Measurements from ENCODE around the gene PARP4. TPM values are rescaled to one million over a fixed set of nuclear protein-coding genes. Genes with fewer than 3 reads are reported as not detected.
"Not testable (repeated sequence)": the region's sequence is repeated elsewhere in the genome, so short reads cannot be mapped to it uniquely, and the experiment has no call there.

Gene PARP4
- 65.8 and 70.4 TPM in 2 replicates for polyA plus RNA-seq (2011; rRNA removed)
- 13.5 and 17.6 TPM in 2 replicates for polyA plus RNA-seq (2012; cell fraction: cytosol; rRNA removed)
- polyA plus RNA-seq (2012; cell fraction: nucleus; rRNA removed) = 22.0 and 25.8 TPM in 2 replicates
- 25.8 to 26.9 TPM (median 26.8 TPM) in 3 replicates for polyA plus RNA-seq (2017; fragmentation: RNase III; extraction: RNeasy Plus Mini Kit Qiagen cat#74134 plus additional on column Dnase treatment)
- 72.5 and 83.8 TPM in 2 replicates for polyA minus RNA-seq (2011; rRNA and poly(A)+ RNA removed)

DNA sequence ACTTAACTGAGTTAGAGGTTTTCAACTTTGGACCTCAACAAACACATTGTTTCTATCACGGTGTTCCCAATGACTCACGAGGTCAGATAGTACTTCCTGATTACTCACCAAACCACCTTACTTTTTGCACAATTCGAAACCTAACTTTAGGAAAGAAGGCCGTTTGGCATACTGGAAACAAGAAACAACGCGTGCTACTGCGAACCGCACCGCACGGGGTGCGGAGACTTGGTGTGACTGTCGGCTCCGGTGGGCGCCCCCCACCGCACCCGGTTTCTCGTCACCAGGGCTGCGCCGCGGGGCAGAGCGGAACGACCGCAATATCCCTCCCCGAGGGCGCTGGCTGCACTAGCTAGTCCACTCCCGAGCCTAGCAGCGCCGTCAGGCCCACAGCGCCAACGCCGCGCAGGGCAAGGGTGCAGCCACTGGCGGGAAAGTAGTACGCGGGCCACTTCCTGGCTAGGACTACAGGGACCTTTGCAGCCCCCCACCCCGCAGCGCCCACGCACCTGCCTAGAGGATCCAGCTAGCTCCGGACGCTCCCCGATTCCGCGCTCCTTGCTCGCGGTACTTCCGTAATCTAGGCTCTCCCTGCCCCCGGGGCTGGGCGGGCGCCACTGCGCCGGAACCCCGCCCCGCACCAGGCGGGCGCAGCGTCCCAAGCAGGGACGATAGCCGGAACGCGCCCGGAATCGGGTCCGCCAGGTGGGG is at the start of gene PARP4:
PARP4 (minus strand) TSS at position 582 of the 711 bp plus-strand sequence. CDS start 9,002 bp downstream, outside the sequence.
- FAIRE-seq = no peak
- WGBS (ENCODE audit: missing lambda C conversion rate) = 0% methylated on average over 6 of the region's 63 CpGs
- H3K4me3 ChIP-seq = peak within 1 kb of the TSS; percentile 66
- ChIA-PET POLR2A (interaction anchor here (0.5 to 1.5 kb wide), 4 partner anchors 9 to 260 kb away, joined by 3 to 12 read pairs (median 6); no protein-coding TSS in a partner anchor), CTCF (interaction anchor here (0.6 to 1.6 kb wide), 3 partner anchors 9 to 259 kb away, joined by 3 to 4 read pairs (median 3); no protein-coding TSS in a partner anchor)
- no peaks in the 10 kb centered on the region for H3K9me3 ChIP-seq
- H3K27ac ChIP-seq = peak within 1 kb of the TSS; percentile 95 to 96
- ATAC-seq = peak; percentile 94
- DNase-seq (ENCODE audit: low read depth in 1 of 2, low spot score in 1 of 2) = peak; percentile 53 to 81
- peak within 1 kb of the TSS; percentile 91 for H3K4me2 ChIP-seq
- peaks cover 13% of the 10 kb centered on the region; the same call in 2 of the 3 replicates for H3K4me1 ChIP-seq
- 0 out of 4 replicates have a peak, but pooled peaks of 1 of the 2 experiments have one; percentile 6 for TF ChIP-seq CEBPB (IDR thresholded peaks at IDR 0.05)
- peak; percentile 78 for TF ChIP-seq PHF8 (IDR thresholded peaks at IDR 0.05; ENCODE audit: borderline replicate concordance, low read depth)
- TF ChIP-seq, protein P1, sequence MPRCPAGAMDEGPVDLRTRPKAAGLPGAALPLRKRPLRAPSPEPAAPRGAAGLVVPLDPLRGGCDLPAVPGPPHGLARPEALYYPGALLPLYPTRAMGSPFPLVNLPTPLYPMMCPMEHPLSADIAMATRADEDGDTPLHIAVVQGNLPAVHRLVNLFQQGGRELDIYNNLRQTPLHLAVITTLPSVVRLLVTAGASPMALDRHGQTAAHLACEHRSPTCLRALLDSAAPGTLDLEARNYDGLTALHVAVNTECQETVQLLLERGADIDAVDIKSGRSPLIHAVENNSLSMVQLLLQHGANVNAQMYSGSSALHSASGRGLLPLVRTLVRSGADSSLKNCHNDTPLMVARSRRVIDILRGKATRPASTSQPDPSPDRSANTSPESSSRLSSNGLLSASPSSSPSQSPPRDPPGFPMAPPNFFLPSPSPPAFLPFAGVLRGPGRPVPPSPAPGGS (IDR thresholded peaks at IDR 0.05) = peak; percentile 73; the same call in 1 of the 3 replicates
- no peak for TF ChIP-seq HOXA7 (CRISPR knock-in tag; IDR thresholded peaks at IDR 0.05)
- TF ChIP-seq ESRRA (IDR thresholded peaks at IDR 0.05; ENCODE audit: borderline replicate concordance, low read length) = no peak
- 0 out of 2 replicates have a peak, but pooled peaks have one; percentile 32 for TF ChIP-seq KDM5A (IDR thresholded peaks at IDR 0.05)
- TF ChIP-seq, protein P2, sequence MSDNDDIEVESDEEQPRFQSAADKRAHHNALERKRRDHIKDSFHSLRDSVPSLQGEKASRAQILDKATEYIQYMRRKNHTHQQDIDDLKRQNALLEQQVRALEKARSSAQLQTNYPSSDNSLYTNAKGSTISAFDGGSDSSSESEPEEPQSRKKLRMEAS (IDR thresholded peaks at IDR 0.05) = peak; percentile 50
- TF ChIP-seq, protein P3, sequence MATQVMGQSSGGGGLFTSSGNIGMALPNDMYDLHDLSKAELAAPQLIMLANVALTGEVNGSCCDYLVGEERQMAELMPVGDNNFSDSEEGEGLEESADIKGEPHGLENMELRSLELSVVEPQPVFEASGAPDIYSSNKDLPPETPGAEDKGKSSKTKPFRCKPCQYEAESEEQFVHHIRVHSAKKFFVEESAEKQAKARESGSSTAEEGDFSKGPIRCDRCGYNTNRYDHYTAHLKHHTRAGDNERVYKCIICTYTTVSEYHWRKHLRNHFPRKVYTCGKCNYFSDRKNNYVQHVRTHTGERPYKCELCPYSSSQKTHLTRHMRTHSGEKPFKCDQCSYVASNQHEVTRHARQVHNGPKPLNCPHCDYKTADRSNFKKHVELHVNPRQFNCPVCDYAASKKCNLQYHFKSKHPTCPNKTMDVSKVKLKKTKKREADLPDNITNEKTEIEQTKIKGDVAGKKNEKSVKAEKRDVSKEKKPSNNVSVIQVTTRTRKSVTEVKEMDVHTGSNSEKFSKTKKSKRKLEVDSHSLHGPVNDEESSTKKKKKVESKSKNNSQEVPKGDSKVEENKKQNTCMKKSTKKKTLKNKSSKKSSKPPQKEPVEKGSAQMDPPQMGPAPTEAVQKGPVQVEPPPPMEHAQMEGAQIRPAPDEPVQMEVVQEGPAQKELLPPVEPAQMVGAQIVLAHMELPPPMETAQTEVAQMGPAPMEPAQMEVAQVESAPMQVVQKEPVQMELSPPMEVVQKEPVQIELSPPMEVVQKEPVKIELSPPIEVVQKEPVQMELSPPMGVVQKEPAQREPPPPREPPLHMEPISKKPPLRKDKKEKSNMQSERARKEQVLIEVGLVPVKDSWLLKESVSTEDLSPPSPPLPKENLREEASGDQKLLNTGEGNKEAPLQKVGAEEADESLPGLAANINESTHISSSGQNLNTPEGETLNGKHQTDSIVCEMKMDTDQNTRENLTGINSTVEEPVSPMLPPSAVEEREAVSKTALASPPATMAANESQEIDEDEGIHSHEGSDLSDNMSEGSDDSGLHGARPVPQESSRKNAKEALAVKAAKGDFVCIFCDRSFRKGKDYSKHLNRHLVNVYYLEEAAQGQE (IDR thresholded peaks at IDR 0.05) = 0 out of 2 replicates have a peak, but pooled peaks have one; percentile 28
- TF ChIP-seq, protein P4, sequence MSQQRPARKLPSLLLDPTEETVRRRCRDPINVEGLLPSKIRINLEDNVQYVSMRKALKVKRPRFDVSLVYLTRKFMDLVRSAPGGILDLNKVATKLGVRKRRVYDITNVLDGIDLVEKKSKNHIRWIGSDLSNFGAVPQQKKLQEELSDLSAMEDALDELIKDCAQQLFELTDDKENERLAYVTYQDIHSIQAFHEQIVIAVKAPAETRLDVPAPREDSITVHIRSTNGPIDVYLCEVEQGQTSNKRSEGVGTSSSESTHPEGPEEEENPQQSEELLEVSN (IDR thresholded peaks at IDR 0.05; ENCODE audit: borderline replicate concordance, low read depth) = peak; percentile 62; the same call in 1 of the 2 replicates
- TF ChIP-seq FOSL2 (IDR thresholded peaks at IDR 0.05) = peak; percentile 50
- TF ChIP-seq FOSL2 (CRISPR knock-in tag; IDR thresholded peaks at IDR 0.05) = peak; percentile 86
- TF ChIP-seq JUN (IDR thresholded peaks at IDR 0.05) = peak; percentile 63 to 79; a peak in 4 of 5 replicates
- TF ChIP-seq SREBF2 (IDR thresholded peaks at IDR 0.05) = no peak
- TF ChIP-seq, protein P5, sequence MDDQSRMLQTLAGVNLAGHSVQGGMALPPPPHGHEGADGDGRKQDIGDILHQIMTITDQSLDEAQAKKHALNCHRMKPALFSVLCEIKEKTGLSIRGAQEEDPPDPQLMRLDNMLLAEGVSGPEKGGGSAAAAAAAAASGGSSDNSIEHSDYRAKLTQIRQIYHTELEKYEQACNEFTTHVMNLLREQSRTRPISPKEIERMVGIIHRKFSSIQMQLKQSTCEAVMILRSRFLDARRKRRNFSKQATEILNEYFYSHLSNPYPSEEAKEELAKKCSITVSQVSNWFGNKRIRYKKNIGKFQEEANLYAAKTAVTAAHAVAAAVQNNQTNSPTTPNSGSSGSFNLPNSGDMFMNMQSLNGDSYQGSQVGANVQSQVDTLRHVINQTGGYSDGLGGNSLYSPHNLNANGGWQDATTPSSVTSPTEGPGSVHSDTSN (IDR thresholded peaks at IDR 0.05) = peak; percentile 34; the same call in 1 of the 2 replicates
- peak; percentile 58 for TF ChIP-seq POLR2A (IDR thresholded peaks at IDR 0.05; ENCODE audit: low read length)

DNA sequence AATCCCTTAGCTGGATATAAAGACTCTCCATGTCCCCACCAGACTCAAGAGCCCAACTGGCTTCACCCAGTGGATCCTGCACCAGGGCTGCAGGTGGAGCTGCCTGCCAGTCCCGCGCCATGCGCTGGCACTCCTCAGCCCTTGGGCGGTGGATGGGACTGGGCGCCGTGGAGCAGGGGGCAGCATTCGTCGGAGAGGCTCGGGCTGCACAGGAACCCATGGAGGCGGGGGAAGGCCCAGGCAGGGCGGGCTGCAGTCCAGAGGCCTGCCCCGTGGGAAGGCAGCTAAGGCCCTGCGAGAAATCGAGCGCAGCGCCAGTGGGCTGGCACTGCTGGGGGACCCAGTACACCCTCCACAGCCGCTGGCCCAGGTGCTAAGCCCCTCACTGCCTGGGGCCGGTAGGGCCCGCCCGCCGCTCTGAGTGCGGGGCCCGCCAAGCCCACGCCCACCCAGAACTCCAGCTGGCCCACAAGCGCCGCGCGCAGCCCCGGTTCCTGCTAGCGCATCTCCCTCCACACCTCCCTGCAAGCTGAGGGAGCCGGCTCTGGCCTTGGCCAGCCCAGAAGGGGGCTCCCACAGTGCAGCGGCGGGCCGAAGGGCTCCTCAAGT is 48.1 kb upstream of the PARP4 start:
- ATAC-seq; CTCF ChIA-PET; H3K4me2 ChIP-seq; POLR2A ChIA-PET; FAIRE-seq; H3K9me3 ChIP-seq; H3K4me3 ChIP-seq; H3K4me1 ChIP-seq; H3K27ac ChIP-seq; DNase-seq (ENCODE audit: low read depth in 1 of 2, low spot score in 1 of 2): not testable (repeated sequence)
- WGBS (ENCODE audit: missing lambda C conversion rate) = 71% methylated on average over 8 of the region's 34 CpGs

DNA sequence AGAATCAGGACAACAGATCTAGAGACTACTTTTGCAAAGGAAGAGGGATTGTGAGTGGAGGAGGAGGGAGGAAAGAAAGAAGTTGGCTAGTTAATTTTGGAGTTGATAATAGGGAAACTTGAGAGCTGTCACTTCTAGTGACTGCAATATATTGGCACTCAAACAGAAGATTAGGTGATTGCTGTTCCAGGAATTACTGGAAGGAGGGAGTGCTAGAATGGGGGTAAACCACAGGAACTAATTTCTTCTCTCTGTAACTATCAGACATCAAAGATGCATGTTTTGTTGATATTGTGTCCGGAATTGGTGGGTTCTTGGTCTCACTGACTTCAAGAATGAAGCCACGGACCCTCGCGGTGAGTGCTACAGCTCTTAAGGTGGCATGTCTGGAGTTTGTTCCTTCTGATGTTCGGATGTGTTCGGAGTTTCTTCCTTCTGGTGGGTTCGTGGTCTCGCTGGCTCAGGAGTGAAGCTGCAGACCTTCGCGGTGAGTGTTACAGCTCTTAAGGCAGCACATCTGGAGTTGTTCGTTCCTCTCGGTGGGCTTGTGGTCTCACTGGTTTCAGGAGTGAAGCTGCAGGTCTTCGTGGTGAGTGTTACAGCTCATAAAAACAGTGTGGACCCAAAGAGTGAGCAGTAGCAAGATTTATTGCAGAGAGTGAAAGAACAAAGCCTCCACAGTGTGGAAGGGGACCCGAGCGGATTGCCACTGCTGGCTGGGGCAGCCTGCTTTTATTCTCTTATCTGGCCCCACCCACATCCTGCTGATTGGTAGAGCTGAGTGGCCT is 47.0 kb upstream of the PARP4 start:
- CTCF ChIA-PET; H3K9me3 ChIP-seq; ATAC-seq; H3K27ac ChIP-seq; H3K4me3 ChIP-seq; H3K4me2 ChIP-seq; POLR2A ChIA-PET; H3K4me1 ChIP-seq; DNase-seq (ENCODE audit: low read depth in 1 of 2, low spot score in 1 of 2); FAIRE-seq: not testable (repeated sequence)
- 66% methylated on average over 7 of the region's 15 CpGs for WGBS (ENCODE audit: missing lambda C conversion rate)

Measured in A549 (cell line).